Natural killer cell treated with Interleukin-12 subunit alpha and Interleukin-12 subunit beta and Interleukin-15 and Interleukin-18, amount 100 ng/mL, for 72 hours (primary cell): ENCODE measurements around the gene HMGB1. TPM values are rescaled to one million over a fixed set of nuclear protein-coding genes. Genes with fewer than 3 reads are reported as not detected.
"Not testable (repeated sequence)": the region's sequence is repeated elsewhere in the genome, so short reads cannot be mapped to it uniquely, and the experiment has no call there.

Experiments
- ATAC-seq, 2 donors: fragments of 150-1000 bp; cut with Tn5 transposase in 1 of 2; sonication (Bioruptor Pico), chemical (Tn5 transposase) in 1 of 2; 2 replicates each; pipeline ENCODE4 v1.10.0; 2021
- DNase-seq: peaks from one replicate; pipeline ENCODE4 v3.0.0; 2022; ENCODE audit warnings: low spot score
- H3K27ac Mint-ChIP-seq, 2 donors: 1 replicate in 1 of 2; 2 replicates in 1 of 2; pipeline ENCODE4 v1.8.0; 2022; ENCODE audit warnings: mixed read lengths in 2 of 2, mild to moderate bottlenecking in 1 of 2, moderate library complexity in 1 of 2
- H3K27me3 Mint-ChIP-seq, 2 donors: 1 replicate in 1 of 2; 2 replicates in 1 of 2; pipeline ENCODE4 v1.8.0; 2022; ENCODE audit warnings: mixed read lengths in 2 of 2
- H3K36me3 Mint-ChIP-seq: one replicate; pipeline ENCODE4 v1.8.0; 2022; ENCODE audit warnings: mixed read lengths
- H3K4me1 Mint-ChIP-seq, 2 donors: 1 replicate in 1 of 2; 2 replicates in 1 of 2; pipeline ENCODE4 v1.8.0; 2022; ENCODE audit warnings: low read depth in 2 of 2, mixed read lengths in 2 of 2, mild to moderate bottlenecking in 1 of 2
- H3K4me3 Mint-ChIP-seq: one replicate; pipeline ENCODE4 v1.8.0; 2022; ENCODE audit warnings: mixed read lengths
- H3K9me3 Mint-ChIP-seq: 2 replicates; pipeline ENCODE4 v1.8.0; 2022; ENCODE audit warnings: mixed read lengths
- total RNA-seq, 2 donors: library from RNA; stranded (reverse); gene quantifications; one replicate each; pipeline ENCODE4 v1.2.3, GENCODE V29; 2022

HMGB1 gene
- total RNA-seq, 2 donors from 2014 or later, result 302 to 423 TPM

DNA sequence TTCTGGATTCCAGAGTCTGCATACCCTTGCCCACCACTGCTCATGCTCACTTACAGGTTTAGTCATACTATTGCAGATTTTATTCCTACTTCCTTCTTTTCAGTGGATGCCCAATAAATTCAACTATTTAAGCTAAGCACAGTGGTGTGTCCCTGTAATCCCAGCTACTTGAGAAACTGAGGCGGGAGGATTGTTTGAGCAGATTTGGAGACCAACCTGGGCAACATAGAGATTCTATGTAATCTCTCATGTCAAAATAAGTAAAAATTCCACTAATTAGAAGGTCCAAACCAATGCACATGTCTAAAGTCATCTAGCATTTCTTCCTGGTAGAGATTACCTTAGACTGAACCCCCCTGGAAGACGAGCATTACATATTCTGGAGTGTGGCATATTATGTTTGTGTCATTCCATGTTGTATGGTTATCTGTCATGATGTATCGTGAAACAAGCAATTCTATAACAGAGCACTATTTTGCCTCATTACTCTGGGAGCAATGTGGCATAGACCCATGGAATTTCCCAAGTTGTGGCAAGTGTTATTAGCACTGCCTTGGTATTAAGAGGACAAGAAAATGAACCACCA is 8.3 kb downstream of the HMGB1 start:
- DNase-seq (no peak), ATAC-seq (no peak)
- no peaks in the 10 kb centered on the region for H3K27me3 Mint-ChIP-seq
- peaks cover 16% of the 10 kb centered on the region for H3K36me3 Mint-ChIP-seq
- H3K4me1 Mint-ChIP-seq, result peaks cover 22 to 23% of the 10 kb centered on the region in 2 donors
- H3K4me3 Mint-ChIP-seq, result no peak overlapping the region
- H3K27ac Mint-ChIP-seq, result no peak overlapping the region
- H3K9me3 Mint-ChIP-seq, result no peaks in the 10 kb centered on the region

DNA sequence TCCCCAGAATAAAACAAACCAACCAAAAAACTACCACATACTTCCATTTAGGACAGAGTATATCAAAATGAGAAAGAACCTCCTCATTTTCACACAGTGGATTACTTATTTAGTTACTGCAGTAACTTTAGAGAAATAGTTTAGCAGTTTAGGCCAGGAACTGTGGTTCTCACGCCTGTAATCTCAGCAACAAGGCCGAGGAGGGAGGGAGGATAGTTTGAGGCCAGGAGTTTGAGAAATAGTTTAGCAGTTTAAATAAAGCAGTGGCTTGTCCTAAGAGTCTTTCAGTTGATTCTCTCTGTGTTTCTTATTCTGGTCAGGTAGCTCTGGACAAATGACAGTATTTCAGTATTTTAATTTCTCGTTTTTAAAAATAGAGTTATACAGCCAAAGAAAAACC is 9.4 kb downstream of the HMGB1 start:
- ATAC-seq (no peak), DNase-seq (no peak)
- Mint-ChIP-seq H3K4me1 (peaks cover 15 to 16% of the 10 kb centered on the region in 2 donors), H3K27me3 (no peaks in the 10 kb centered on the region), H3K36me3 (peaks cover 9% of the 10 kb centered on the region), H3K9me3 (no peaks in the 10 kb centered on the region), H3K4me3 (no peak overlapping the region), H3K27ac (no peak overlapping the region)

DNA sequence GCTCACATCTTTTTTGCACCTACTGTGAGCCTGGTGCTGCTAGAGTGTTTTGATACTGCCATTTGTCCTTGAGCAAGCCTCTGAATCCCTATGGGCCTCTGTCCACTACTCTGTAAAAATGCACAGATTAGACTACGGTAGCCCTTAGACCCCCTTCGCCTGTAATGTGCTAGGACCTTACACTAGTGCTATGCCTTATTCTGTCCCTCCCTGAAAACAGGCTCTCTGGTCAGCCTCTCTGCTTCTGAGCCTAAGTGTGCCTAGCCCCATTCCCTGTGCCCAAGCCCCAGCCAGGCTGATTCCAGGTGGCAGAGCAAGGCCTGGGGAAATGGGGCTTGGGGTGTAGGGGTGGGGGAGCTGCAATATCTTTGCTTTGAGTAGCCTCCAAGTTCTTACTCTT is 10.7 kb downstream of the HMGB1 start:
- H3K36me3 Mint-ChIP-seq, result peaks cover 7% of the 10 kb centered on the region
- no peak for DNase-seq
- H3K9me3 Mint-ChIP-seq, result no peaks in the 10 kb centered on the region
- no peaks in the 10 kb centered on the region for H3K27me3 Mint-ChIP-seq
- H3K4me1 Mint-ChIP-seq, result peaks cover 13 to 14% of the 10 kb centered on the region in 2 donors
- no peak overlapping the region for H3K27ac Mint-ChIP-seq
- peak in 1 of 2 donors; percentile 48 for ATAC-seq
- no peak overlapping the region for H3K4me3 Mint-ChIP-seq

DNA sequence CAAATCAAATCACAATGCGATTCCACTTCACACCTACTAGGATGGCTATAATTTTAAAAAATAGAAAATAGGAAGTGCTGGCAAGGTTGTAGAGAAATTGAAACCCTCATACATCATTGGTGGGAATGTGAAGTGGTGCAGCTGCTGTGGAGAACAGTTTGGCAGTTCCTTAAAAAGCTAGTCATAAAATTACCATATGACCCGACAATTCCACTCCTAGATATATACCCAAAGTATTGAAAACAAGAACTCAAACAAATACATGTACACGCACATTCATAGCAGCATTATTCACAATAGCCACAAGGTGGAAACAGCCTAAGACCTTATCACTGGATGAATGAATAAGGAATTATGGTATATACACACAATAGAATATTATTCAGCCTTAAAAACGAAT is 12.0 kb downstream of the HMGB1 start:
- ATAC-seq (no peak), DNase-seq (no peak)
- H3K36me3 Mint-ChIP-seq, result no peaks in the 10 kb centered on the region
- no peaks in the 10 kb centered on the region for H3K27me3 Mint-ChIP-seq
- H3K9me3 Mint-ChIP-seq, result no peaks in the 10 kb centered on the region
- H3K4me1 Mint-ChIP-seq, result peaks cover 6 to 8% of the 10 kb centered on the region in 2 donors
- H3K4me3 Mint-ChIP-seq, result no peak overlapping the region
- no peak overlapping the region for H3K27ac Mint-ChIP-seq

DNA sequence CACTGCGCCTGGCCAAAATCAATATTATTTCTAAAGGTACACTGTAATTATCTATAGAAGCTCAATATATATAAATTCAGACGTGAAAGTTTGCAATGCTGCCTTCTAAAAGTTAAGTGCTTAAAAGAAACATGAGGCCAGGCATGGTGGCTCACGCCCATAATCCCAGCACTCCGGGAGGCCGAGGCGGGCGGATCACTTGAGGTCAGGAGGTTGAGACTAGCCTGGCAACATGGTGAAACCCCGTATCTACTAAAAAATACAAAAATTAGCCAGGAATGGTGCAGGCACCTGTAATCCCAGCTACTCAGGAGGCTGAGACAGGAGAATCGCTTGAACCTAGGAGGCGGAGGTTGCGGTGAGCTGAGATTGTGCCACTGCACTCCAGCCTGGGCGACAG is 14.3 kb downstream of the HMGB1 start:
- not testable (repeated sequence) for H3K4me1 Mint-ChIP-seq, H3K36me3 Mint-ChIP-seq, H3K9me3 Mint-ChIP-seq, DNase-seq, H3K27me3 Mint-ChIP-seq, ATAC-seq, H3K27ac Mint-ChIP-seq, H3K4me3 Mint-ChIP-seq

DNA sequence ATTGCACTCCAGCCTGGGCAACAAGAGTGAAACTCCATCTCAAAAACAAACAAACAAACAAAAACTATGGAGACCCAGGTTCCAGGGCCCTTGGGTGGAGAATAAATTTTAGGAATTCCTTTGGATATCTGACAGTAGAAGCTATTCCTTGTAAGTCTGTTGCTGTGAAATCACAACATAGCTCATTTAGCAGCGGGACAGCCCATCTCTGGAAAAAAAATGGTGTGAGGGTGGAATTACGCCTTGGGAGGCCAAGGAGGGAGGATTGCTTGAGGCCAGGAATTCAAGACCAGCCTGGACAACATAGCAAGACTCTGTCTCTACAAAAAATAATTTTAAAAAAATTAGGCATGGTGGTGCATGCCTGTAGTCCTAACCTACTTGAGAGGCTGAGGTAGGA is 15.7 kb downstream of the HMGB1 start:
- no peaks in the 10 kb centered on the region for H3K9me3 Mint-ChIP-seq
- DNase-seq, result no peak
- H3K4me1 Mint-ChIP-seq, result peaks cover 0 to 6% of the 10 kb centered on the region in 2 donors
- H3K36me3 Mint-ChIP-seq, result no peaks in the 10 kb centered on the region
- peaks cover 6% of the 10 kb centered on the region in 2 donors for H3K27me3 Mint-ChIP-seq
- no peak overlapping the region for H3K4me3 Mint-ChIP-seq
- no peak overlapping the region for H3K27ac Mint-ChIP-seq
- ATAC-seq, result no peak

DNA sequence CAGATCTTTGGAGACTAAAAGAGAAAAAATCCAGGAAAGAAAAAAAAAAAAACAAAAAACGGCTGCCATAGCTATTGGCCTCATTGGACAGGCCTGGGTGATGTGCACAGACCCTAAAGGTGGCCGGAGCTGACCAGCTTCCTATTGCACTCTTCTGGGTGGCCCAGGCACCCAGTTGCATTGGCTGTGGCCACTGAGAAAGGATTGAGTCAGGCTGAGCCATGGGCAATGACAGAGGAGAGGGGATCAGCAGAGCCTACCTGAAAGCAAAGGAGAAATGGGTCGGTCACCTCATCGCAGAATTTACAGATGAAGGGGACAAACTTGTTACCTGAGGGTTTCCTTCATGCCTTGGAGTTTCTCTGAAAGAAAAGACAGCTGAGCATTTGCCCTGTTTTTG is 17.3 kb downstream of the HMGB1 start:
- Mint-ChIP-seq H3K27ac (no peak overlapping the region), H3K9me3 (no peaks in the 10 kb centered on the region), H3K4me3 (no peak overlapping the region), H3K27me3 (peaks cover 6% of the 10 kb centered on the region in 2 donors), H3K36me3 (no peaks in the 10 kb centered on the region), H3K4me1 (peaks cover 0 to 6% of the 10 kb centered on the region in 2 donors)
- DNase-seq, result no peak
- no peak for ATAC-seq

DNA sequence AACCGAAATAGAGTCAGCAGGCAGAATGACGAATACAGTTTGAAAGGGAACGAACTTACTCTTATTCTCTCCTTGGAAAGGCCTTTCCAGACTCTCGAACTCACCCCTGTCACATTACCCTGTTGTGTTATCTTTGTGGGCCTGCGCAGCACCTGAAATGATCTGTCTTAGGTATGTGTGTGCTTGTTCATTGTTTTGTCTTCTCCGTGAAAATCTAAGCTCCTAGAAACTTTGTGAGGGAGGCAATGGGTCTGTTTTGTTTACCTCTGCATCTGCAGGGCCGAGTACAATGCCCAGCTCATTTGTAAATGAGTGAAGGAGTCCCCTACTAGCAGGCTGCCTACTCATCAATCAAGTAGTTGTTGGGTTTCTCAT is 19.6 kb downstream of the HMGB1 start:
- DNase-seq, result no peak
- peak overlapping the region; percentile 30 for H3K4me3 Mint-ChIP-seq
- H3K4me1 Mint-ChIP-seq, result peaks cover 2 to 9% of the 10 kb centered on the region in 2 donors
- H3K9me3 Mint-ChIP-seq, result no peaks in the 10 kb centered on the region
- peaks cover 6% of the 10 kb centered on the region in 2 donors for H3K27me3 Mint-ChIP-seq
- H3K27ac Mint-ChIP-seq, result no peak overlapping the region
- ATAC-seq, result no peak
- no peaks in the 10 kb centered on the region for H3K36me3 Mint-ChIP-seq

DNA sequence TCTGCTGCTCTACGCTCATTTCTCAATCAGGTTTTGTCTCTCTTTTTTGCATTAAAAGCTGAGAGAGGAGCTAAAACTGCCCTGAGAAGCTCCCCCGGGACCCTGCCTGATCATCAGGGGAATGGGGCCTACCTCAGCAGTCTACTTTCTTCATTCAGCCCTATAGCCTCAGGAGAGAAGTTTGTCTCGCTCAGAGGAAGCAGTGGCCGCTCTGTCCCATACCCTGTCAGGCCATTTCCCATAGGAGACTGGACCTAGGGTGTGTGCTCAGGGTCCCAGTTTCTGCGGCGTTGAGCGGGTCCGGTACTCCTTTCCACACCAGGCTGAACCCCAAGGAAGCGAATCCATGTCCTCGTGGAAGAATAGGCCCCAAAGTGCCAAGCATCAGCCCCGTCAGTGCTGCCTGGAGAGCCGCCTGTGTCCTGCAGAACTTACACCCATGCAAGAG is 21.8 kb downstream of the HMGB1 start:
- H3K27ac Mint-ChIP-seq, result no peak overlapping the region
- H3K4me1 Mint-ChIP-seq, result peaks cover 4 to 10% of the 10 kb centered on the region in 2 donors
- DNase-seq (no peak), ATAC-seq (no peak)
- H3K9me3 Mint-ChIP-seq, result no peaks in the 10 kb centered on the region
- no peak overlapping the region for H3K4me3 Mint-ChIP-seq
- no peaks in the 10 kb centered on the region for H3K36me3 Mint-ChIP-seq
- H3K27me3 Mint-ChIP-seq, result peaks cover 6% of the 10 kb centered on the region in 2 donors

DNA sequence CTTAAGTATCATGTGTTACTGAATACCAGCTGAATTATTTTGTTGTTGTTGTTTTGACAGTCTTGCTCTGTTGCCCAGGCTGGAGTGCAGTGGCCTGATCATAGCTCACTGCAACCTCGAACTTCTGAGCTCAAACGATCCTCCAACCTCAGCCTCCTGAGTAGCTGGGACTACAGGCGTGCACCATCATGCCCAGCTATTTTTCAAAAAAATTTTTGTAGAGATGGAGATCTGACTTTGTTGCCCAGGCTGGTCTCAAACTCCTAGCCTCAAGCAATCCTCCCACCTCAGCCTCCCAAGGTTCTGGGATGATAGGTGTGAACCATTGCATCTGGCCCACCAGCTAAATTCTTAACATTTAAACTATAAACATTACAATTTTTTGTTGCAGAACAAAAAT is 22.2 kb downstream of the HMGB1 start:
- H3K27me3 Mint-ChIP-seq, H3K27ac Mint-ChIP-seq, H3K9me3 Mint-ChIP-seq, ATAC-seq, H3K4me3 Mint-ChIP-seq, H3K36me3 Mint-ChIP-seq, DNase-seq: not testable (repeated sequence)
- H3K4me1 Mint-ChIP-seq, result peaks cover 4 to 10% of the 10 kb centered on the region in 2 donors

DNA sequence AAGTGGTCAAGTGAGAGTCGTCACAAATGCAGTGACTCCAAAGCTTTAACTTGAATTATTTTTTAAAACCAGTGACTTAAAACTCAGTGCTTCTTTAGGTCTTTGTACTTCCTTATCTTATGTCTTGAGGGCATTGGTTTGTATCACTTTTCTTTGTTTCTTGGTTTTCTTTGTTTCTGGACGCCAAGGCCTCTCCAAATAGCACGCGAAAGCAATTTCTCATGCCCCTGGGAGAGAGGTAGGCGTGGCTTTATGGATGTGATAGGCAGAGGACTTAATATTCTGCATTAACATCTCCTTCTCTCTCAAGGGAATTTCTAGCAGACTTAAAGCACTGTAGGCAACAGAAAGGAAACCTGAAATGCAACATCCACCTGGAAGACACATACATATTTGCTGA is 22.8 kb downstream of the HMGB1 start:
- ATAC-seq, result no peak
- no peak overlapping the region for H3K4me3 Mint-ChIP-seq
- no peaks in the 10 kb centered on the region for H3K36me3 Mint-ChIP-seq
- no peak for DNase-seq
- H3K4me1 Mint-ChIP-seq, result peaks cover 4 to 10% of the 10 kb centered on the region in 2 donors
- no peak overlapping the region for H3K27ac Mint-ChIP-seq
- H3K27me3 Mint-ChIP-seq, result peaks cover 4 to 6% of the 10 kb centered on the region in 2 donors
- H3K9me3 Mint-ChIP-seq, result no peaks in the 10 kb centered on the region

DNA sequence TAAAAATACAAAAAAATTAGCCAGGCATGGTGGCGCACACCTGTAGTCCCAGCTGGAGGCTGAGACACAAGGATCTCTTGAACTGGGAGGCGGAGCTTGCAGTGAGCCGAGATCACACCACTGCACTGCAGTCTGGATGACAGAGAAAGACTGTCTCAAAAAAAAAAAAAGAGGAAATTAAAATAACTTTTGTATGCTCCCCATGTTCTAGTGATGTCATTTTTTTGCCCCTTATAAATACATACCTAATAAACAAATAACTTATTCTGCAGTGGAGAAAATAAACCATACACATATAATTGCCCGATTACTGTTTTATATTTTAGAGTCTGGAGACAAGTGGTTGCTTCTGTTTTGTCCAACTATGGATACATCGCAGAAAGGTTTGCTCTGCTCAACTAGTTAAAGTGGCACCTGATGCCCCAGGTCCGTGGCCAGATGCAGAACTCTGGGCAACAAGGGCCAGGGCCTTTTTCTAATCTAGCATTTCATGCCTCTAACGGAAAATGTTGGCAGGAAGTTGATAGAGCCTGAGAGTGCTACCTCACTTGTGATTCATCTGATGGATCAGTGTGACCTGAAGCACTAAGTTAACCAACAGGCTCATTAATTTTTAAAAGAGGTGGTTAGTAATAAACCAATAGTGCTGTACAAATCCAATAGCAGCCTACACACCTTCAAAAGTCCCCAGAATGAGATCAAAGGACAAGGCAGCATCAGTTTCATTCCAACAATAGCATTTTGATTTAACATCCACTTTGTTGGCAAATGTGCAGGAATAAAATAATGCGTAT is 24.6 kb downstream of the HMGB1 start:
- Mint-ChIP-seq H3K4me1 (peaks cover 4 to 8% of the 10 kb centered on the region in 2 donors), H3K4me3 (no peak overlapping the region), H3K36me3 (no peaks in the 10 kb centered on the region), H3K27ac (peak overlapping the region in 1 of 2 donors; percentile 65), H3K27me3 (peaks cover 3 to 6% of the 10 kb centered on the region in 2 donors), H3K9me3 (no peaks in the 10 kb centered on the region)
- ATAC-seq (no peak), DNase-seq (no peak)

DNA sequence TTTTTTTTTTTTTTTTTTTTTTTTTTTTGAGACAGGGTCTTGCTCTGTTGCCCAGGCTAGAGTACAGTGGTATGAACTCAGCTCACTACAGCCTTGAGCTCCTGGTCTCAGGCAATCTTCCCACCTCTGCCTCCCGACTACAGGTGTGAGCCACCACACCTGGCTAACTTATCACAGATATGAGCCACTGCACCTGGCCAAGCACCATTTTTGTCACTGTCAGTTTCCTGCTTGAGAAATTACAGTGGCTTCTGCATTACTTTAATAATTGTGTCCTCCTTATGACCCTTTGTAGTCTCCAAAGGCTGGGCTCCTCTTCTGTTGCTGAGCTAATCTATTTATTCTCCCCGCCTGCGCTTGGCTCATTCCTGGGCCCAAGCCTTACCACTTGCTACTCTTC is 27.4 kb downstream of the HMGB1 start:
- DNase-seq (no peak), ATAC-seq (no peak)
- Mint-ChIP-seq H3K9me3 (no peaks in the 10 kb centered on the region), H3K4me1 (peaks cover 4% of the 10 kb centered on the region in 2 donors), H3K36me3 (no peaks in the 10 kb centered on the region), H3K27me3 (peaks cover 0 to 6% of the 10 kb centered on the region in 2 donors), H3K27ac (no peak overlapping the region), H3K4me3 (no peak overlapping the region)

DNA sequence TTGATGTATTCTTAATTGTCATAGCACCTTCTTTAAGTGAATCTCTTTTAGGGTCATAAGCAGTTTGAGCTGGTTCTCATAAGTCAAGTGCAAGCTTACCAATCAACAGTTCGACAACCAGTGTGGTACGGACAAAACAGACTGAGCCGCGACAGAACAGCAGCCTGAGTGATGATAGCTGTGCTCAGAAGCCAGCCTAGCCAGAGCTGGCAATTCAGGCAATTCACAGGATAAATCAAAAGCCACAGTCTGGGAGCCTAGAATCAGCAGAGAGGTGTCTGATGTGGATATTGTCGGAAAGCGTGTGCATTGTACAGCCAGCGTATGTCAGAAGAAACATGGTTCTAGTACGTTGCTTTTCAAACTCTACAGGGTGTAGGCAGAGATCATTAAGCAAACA is 28.6 kb downstream of the HMGB1 start:
- H3K9me3 Mint-ChIP-seq, result no peaks in the 10 kb centered on the region
- peaks cover 4% of the 10 kb centered on the region in 2 donors for H3K4me1 Mint-ChIP-seq
- H3K4me3 Mint-ChIP-seq, result no peak overlapping the region
- DNase-seq (no peak), ATAC-seq (no peak)
- no peak overlapping the region for H3K27ac Mint-ChIP-seq
- H3K36me3 Mint-ChIP-seq, result no peaks in the 10 kb centered on the region
- peaks cover 0 to 6% of the 10 kb centered on the region in 2 donors for H3K27me3 Mint-ChIP-seq
